K562 (cell line): ENCODE results near the gene ADD2. TPM values are rescaled to one million over a fixed set of nuclear protein-coding genes. Genes with fewer than 3 reads are reported as not detected.

Experiments
- ATAC-seq: fragments of 200-7000 bp; cut with Tn5 transposase; 3 replicates; pipeline ENCODE4 v1.9.1; 2020; ENCODE audit warnings: moderate library complexity
- BruUV-seq: library from RNA; stranded (reverse); fragments of 400-500 nt; replicated peaks from 2 replicates; lab custom pipeline; 2021; lab: Mats Ljungman, UMichigan
- CTCF ChIA-PET: fragments of 300-600 bp; formaldehyde crosslinking; extraction: SDS; loops from one replicate; lab custom pipeline; 2021; ENCODE audit warnings: low intra/inter-chr PET ratio; lab: Yijun Ruan, JAX
- POLR2A ChIA-PET: fragments of 300-600, 350-650 bp; sonication (Branson Sonifier 250); formaldehyde crosslinking; extraction: SDS; loops from one replicate; lab custom pipeline; 2021; ENCODE audit warnings: antibody characterized with exemption, inconsistent platforms; lab: Yijun Ruan, JAX
- DNase-seq, 4 experiments: peaks; one replicate each; pipeline versions ENCODE4 v3.0.0 to v3.0.0-alpha.2; 2011 to 2018; ENCODE audit warnings: low spot score in 3 of 4, mixed read lengths in 3 of 4; ENCODE audit errors: extremely low read depth in 1 of 4
- FAIRE-seq: peaks from 2 replicates; lab custom pipeline; 2011; peaks lifted over from hg19 to GRCh38; lab: Jason Lieb, UNC
- H2AFZ ChIP-seq: 2 replicates; pipeline ENCODE4 v1.6.0; 2011; ENCODE audit warnings: low read depth, low read length, control low read depth, inconsistent platforms
- H3K27ac ChIP-seq: fragments of 200-600 bp; 3 replicates; pipeline ENCODE4 v1.8.0; 2011; ENCODE audit warnings: low read depth, mild to moderate bottlenecking, control low read depth, inconsistent platforms, low read length, moderate library complexity, mixed read lengths; ENCODE audit errors: extremely low read depth
- H3K27me3 ChIP-seq, 2 experiments: fragments of 300-600 bp in 1 of 2; 2 replicates in 1 of 2; 3 replicates in 1 of 2; pipeline versions ENCODE4 v1.6.0 to v1.8.0; 2011; ENCODE audit warnings: inconsistent platforms in 2 of 2, low read length in 2 of 2, mild to moderate bottlenecking in 1 of 2, mixed read lengths in 1 of 2, moderate library complexity in 1 of 2; ENCODE audit not compliant: control insufficient read depth in 2 of 2, insufficient read depth in 2 of 2
- H3K36me3 ChIP-seq: fragments of 300-600 bp; 3 replicates; pipeline ENCODE4 v1.8.0; 2011; ENCODE audit warnings: mild to moderate bottlenecking, low read length, inconsistent platforms; ENCODE audit not compliant: control insufficient read depth, insufficient read depth
- H3K4me1 ChIP-seq, 2 experiments: fragments of 200-600 bp in 1 of 2; replicated peaks in 1 of 2; 2 replicates in 1 of 2; 3 replicates in 1 of 2; pipeline versions ENCODE4 v1.5.1 to v1.8.0; 2011; ENCODE audit warnings: inconsistent platforms in 2 of 2, low read length in 2 of 2, mild to moderate bottlenecking in 1 of 2, mixed read lengths in 1 of 2, moderate library complexity in 1 of 2; ENCODE audit not compliant: control insufficient read depth in 2 of 2, insufficient read depth in 2 of 2
- H3K4me2 ChIP-seq: 2 replicates; pipeline ENCODE4 v1.6.1; 2011; ENCODE audit warnings: low read length, control low read depth, inconsistent platforms, mixed read lengths; ENCODE audit not compliant: insufficient read depth
- H3K4me3 ChIP-seq: fragments of 200-600 bp; sonication (generic), shearing (Covaris generic); 2 replicates; pipeline ENCODE4 v1.5.1; 2016; ENCODE audit warnings: control low read depth, inconsistent platforms
- H3K79me2 ChIP-seq: fragments of 200-600 bp; 3 replicates; pipeline ENCODE4 v1.8.0; 2011; ENCODE audit warnings: low read length, inconsistent platforms; ENCODE audit not compliant: control insufficient read depth, insufficient read depth
- H3K9ac ChIP-seq, 2 experiments: 2 replicates each; pipeline versions ENCODE4 v1.6.0 to v1.6.1; 2011; ENCODE audit warnings: low read depth in 2 of 2, low read length in 2 of 2, control low read depth in 1 of 2, inconsistent platforms in 1 of 2, mild to moderate bottlenecking in 1 of 2, mixed read lengths in 1 of 2; ENCODE audit not compliant: insufficient read depth in 1 of 2
- H3K9me1 ChIP-seq: one replicate; pipeline ENCODE4 v1.6.0; 2011; ENCODE audit warnings: inconsistent platforms, mild to moderate bottlenecking, low read length, moderate library complexity; ENCODE audit not compliant: control insufficient read depth, insufficient read depth
- H3K9me3 ChIP-seq: replicated peaks from 2 replicates; pipeline ENCODE4 v1.5.1; 2011; ENCODE audit warnings: low read depth, low read length, inconsistent platforms; ENCODE audit not compliant: control insufficient read depth, insufficient read depth
- H4K20me1 ChIP-seq: replicated peaks from 2 replicates; pipeline ENCODE4 v1.6.1; 2011; ENCODE audit warnings: low read length, inconsistent platforms, mixed read lengths; ENCODE audit not compliant: control insufficient read depth, insufficient read depth
- AFF4 ChIP-seq: sonication (generic); formaldehyde crosslinking; IDR thresholded peaks from 2 replicates; pipeline ENCODE4 v1.8.0; 2023; ENCODE audit warnings: mild to moderate bottlenecking, missing genetic modification reagents
- CTBP1 ChIP-seq: fragments of 450-650 bp; IDR thresholded peaks from 2 replicates; pipeline ENCODE4 v1.6.1; 2016; ENCODE audit warnings: borderline replicate concordance
- E4F1 ChIP-seq: fragments of 250-450 bp; sonication (Bioruptor Pico); IDR thresholded peaks from 2 replicates; pipeline ENCODE4 v1.5.0; 2021; ENCODE audit warnings: mild to moderate bottlenecking, borderline replicate concordance
- FOXM1 ChIP-seq, 2 experiments: fragments of 450-650 bp in 1 of 2; sonication (generic) in 1 of 2; formaldehyde crosslinking in 1 of 2; IDR thresholded peaks; 2 replicates each; pipeline versions ENCODE4 v1.6.1 to v1.9.0; 2017 to 2022; ENCODE audit warnings: low read depth in 2 of 2, mild to moderate bottlenecking in 2 of 2, missing genetic modification reagents in 1 of 2, moderate library complexity in 1 of 2
- NR2C2 ChIP-seq, 2 experiments: fragments of 200-800 bp in 1 of 2; sonication (Bioruptor generic) in 1 of 2; sonication (generic) in 1 of 2; formaldehyde crosslinking in 1 of 2; IDR thresholded peaks; 2 replicates each; pipeline versions ENCODE4 v1.6.1 to v1.8.0; 2016 to 2022; ENCODE audit warnings: mild to moderate bottlenecking in 1 of 2, missing compliant biosample characterization in 1 of 2, missing genetic modification characterization in 1 of 2, missing genetic modification reagents in 1 of 2
- NR4A1 ChIP-seq, 2 experiments: fragments of 250-450 bp in 1 of 2; fragments of 450-650 bp in 1 of 2; sonication (Bioruptor Pico) in 1 of 2; IDR thresholded peaks; 2 replicates each; pipeline versions ENCODE4 v1.4.0 to v1.6.1; 2016 to 2020; ENCODE audit warnings: mild to moderate bottlenecking in 2 of 2, missing compliant biosample characterization in 1 of 2, missing genetic modification characterization in 1 of 2, moderate library complexity in 1 of 2
- PHB ChIP-seq: fragments of 250-450 bp; sonication (Bioruptor Pico); IDR thresholded peaks from 2 replicates; pipeline ENCODE4 v1.5.0; 2021
- PHF21A ChIP-seq: fragments of 450-650 bp; IDR thresholded peaks from 2 replicates; pipeline ENCODE4 v1.6.1; 2017; ENCODE audit warnings: low read depth, borderline replicate concordance
- POLR2G ChIP-seq: fragments of 200-400 bp; formaldehyde crosslinking; IDR thresholded peaks from 2 replicates; pipeline ENCODE4 v1.6.1; 2017; ENCODE audit warnings: low read depth, mild to moderate bottlenecking, antibody characterized with exemption, low read length, moderate library complexity
- RBM15 ChIP-seq: fragments of 200-400 bp; formaldehyde crosslinking; IDR thresholded peaks from 2 replicates; pipeline ENCODE4 v1.6.1; 2018; ENCODE audit warnings: mild to moderate bottlenecking, low read length, moderate library complexity; ENCODE audit not compliant: insufficient read depth
- TCFL5 ChIP-seq: fragments of 250-450 bp; sonication (Bioruptor Pico); conservative IDR thresholded peaks from 2 replicates; pipeline ENCODE4 v1.6.1; 2021; ENCODE audit warnings: mild to moderate bottlenecking, moderate library complexity, matching md5 sums
- ZFP1 ChIP-seq: fragments of 450-650 bp; formaldehyde crosslinking; IDR thresholded peaks from 2 replicates; pipeline ENCODE4 v1.4.0; 2020; ENCODE audit warnings: mild to moderate bottlenecking, mixed read lengths
- ZNF239 ChIP-seq: fragments of 250-450 bp; sonication (Bioruptor Pico); IDR thresholded peaks from 2 replicates; pipeline ENCODE4 v1.4.0; 2020; ENCODE audit warnings: mild to moderate bottlenecking
- WGBS: fragments of 100-300 bp; shearing (Covaris generic); methylation state at CpG from one replicate; pipeline ENCODE4 v1.1.6; 2016; ENCODE audit warnings: low coverage, mixed read lengths; ENCODE audit not compliant: insufficient coverage; ENCODE audit errors: missing lambda C conversion rate; 5-methylcytosine and 5-hydroxymethylcytosine counted together
- in situ Hi-C: fragments of 300-500 bp; cut with MboI; formaldehyde crosslinking; loops from 4 replicates; pipeline ENCODE4 v1.15.0; 2018; ENCODE audit warnings: inconsistent platforms, mixed read lengths
- intact Hi-C: fragments of 100-400 bp; cut with micrococcal nuclease; formaldehyde crosslinking; loops from 2 replicates; pipeline ENCODE4 v1.14.2; 2022
- polyA plus RNA-seq, 8 experiments: library from polyadenylated mRNA; depleted of rRNA in 4 of 8; stranded (reverse) in 5 of 8; unstranded in 3 of 8; fragments of >200 nt; fragmentation: Nextera tagmentation in 2 of 8; fragmentation: Illumina TruSeq in 1 of 8; extraction: Ambion mirVana in 2 of 8; extraction: Trizol in 1 of 8; gene quantifications; 2 replicates each; pipeline versions ENCODE4 v1.2.1 to v1.2.3, GENCODE V29; 2011 to 2014; ENCODE audit warnings: inconsistent platforms in 1 of 8, missing spikeins in 1 of 8
- total RNA-seq, 7 experiments: library from RNA; depleted of rRNA in 6 of 7; stranded (reverse); fragments of >200 nt in 6 of 7; fragmentation: Illumina TruSeq in 2 of 7; extraction: Trizol in 2 of 7; gene quantifications; 2 replicates each; pipeline versions ENCODE4 v1.2.1 to v1.2.3, GENCODE V29; 2011 to 2021; ENCODE audit warnings: low replicate concordance in 1 of 7

ADD2 gene
- total and polyA plus RNA-seq, 9 of the 15 experiments (the other 6 are each of a cell fraction or from before 2014, with no cell fraction given): 3.5 to 63.0 (median 36.2) TPM

GRCh38 chr2:70641263-70641784 lies 126.7 kb downstream of the ADD2 start (continued):
- TF ChIP-seq FOXM1 (IDR thresholded peaks at IDR 0.05; ENCODE audit: low read depth) (no peak), FOXM1 (CRISPR knock-in tag; IDR thresholded peaks at IDR 0.05; ENCODE audit: low read depth) (no peak), PHB (CRISPR knock-in tag) (no peak), ZFP1 (no peak)
- TF ChIP-seq, all 486 proteins: peak for 0

- Histone ChIP-seq H3K9ac (no peak overlapping the region), H3K27ac (no peak overlapping the region), H3K4me3 (no peak overlapping the region), H3K4me1 (no peaks in the 10 kb centered on the region), H3K27me3 (peaks cover 4 to 12% of the 10 kb centered on the region in 2 experiments; a peak in 2 of 5 replicates), H3K9me1 (no peaks in the 10 kb centered on the region), H2AFZ (no peak overlapping the region), H3K36me3 (no peaks in the 10 kb centered on the region), H3K79me2 (no peaks in the 10 kb centered on the region), H4K20me1 (no peaks in the 10 kb centered on the region), H3K4me2 (no peak overlapping the region), H3K9me3 (no peaks in the 10 kb centered on the region)
- in situ Hi-C loops: loop anchor here (5.0 to 25.0 kb wide), 3 partner anchors 298 to 728 kb away; partner anchors contain the start of gene MXD1
- no peak for ATAC-seq
- FAIRE-seq: no peak
- intact Hi-C loops: loop anchor here (10.0 kb wide), 1 partner anchor 85 kb away; the partner anchor contains the start of gene TGFA
- ChIA-PET POLR2A (interaction anchor here (0.7 to 1.5 kb wide), 2 partner anchors 19 to 346 kb away, joined by 3 to 4 read pairs; partner anchors contain the start of gene SNRPG), CTCF (no interaction called here)
- no TSS peak for BruUV-seq
- 0% methylated on average over 4 of the region's 4 CpGs for WGBS
- no peak for DNase-seq
- TF ChIP-seq E4F1 (CRISPR knock-in tag) (no peak), PHF21A (no peak), TCFL5 (CRISPR knock-in tag) (no peak), CTBP1 (no peak), ZNF239 (CRISPR knock-in tag) (no peak), NR4A1 (CRISPR knock-in tag; IDR thresholded peaks at IDR 0.05) (no peak), NR4A1 (tag; IDR thresholded peaks at IDR 0.05) (no peak), POLR2G (no peak), RBM15 (no peak), AFF4 (CRISPR knock-in tag) (no peak), NR2C2 (CRISPR knock-in tag; IDR thresholded peaks at IDR 0.05) (no peak), NR2C2 (tag; IDR thresholded peaks at IDR 0.05) (no peak)
These were observed 128.1 kb downstream of the ADD2 start for GRCh38 chr2:70639841-70640436.
